Measurements from ENCODE around the gene LRWD1.
"Not testable (repeated sequence)": the region's sequence is repeated elsewhere in the genome, so short reads cannot be mapped to it uniquely, and the experiment has no call there.

Gene LRWD1

GRCh38 chr7:102468478-102469350 lies 3.9 kb downstream of the LRWD1 start:
- in situ Hi-C loops (cut with MboI; ENCODE audit: low sequenced_read_pairs), result no loop called here
- Histone ChIP-seq H3K36me3 (replicated peaks) (peaks cover 19% of the 10 kb centered on the region), H3K27me3 (ENCODE audit: low read depth) (no peaks in the 10 kb centered on the region), H3K9me3 (no peaks in the 10 kb centered on the region), H3K4me3 (no peak overlapping the region), H3K4me1 (peaks cover 8% of the 10 kb centered on the region)
- DNase-seq (ENCODE audit: low spot score in 2 of 2), result peak in 1 of 2 experiments; percentile 19

GRCh38 chr7:102469351-102469971 lies 4.7 kb downstream of the LRWD1 start:
- in situ Hi-C loops (cut with MboI; ENCODE audit: low sequenced_read_pairs), result no loop called here
- Histone ChIP-seq H3K9me3 (no peaks in the 10 kb centered on the region), H3K27me3 (ENCODE audit: low read depth) (no peaks in the 10 kb centered on the region), H3K36me3 (replicated peaks) (peaks cover 18% of the 10 kb centered on the region), H3K4me3 (no peak overlapping the region), H3K4me1 (peaks cover 8% of the 10 kb centered on the region)
- DNase-seq (ENCODE audit: low spot score in 2 of 2), result peak in 1 of 2 experiments; percentile 7

GRCh38 chr7:102469972-102470825 lies 5.4 kb downstream of the LRWD1 start:
- H3K9me3 ChIP-seq, result no peaks in the 10 kb centered on the region
- H3K36me3 ChIP-seq (replicated peaks), result peaks cover 17% of the 10 kb centered on the region
- peak in 1 of 2 experiments; percentile 8 for DNase-seq (ENCODE audit: low spot score in 2 of 2)
- H3K4me3 ChIP-seq, result no peak overlapping the region
- peaks cover 8% of the 10 kb centered on the region for H3K4me1 ChIP-seq
- H3K27me3 ChIP-seq (ENCODE audit: low read depth), result no peaks in the 10 kb centered on the region
- in situ Hi-C loops (cut with MboI; ENCODE audit: low sequenced_read_pairs), result no loop called here

- in situ Hi-C loops (cut with MboI; ENCODE audit: low sequenced_read_pairs), result no loop called here
- Histone ChIP-seq H3K4me1 (no peaks in the 10 kb centered on the region), H3K9me3 (no peaks in the 10 kb centered on the region), H3K36me3 (replicated peaks) (peaks cover 17% of the 10 kb centered on the region), H3K27me3 (ENCODE audit: low read depth) (no peaks in the 10 kb centered on the region), H3K4me3 (no peak overlapping the region)
- peak in 1 of 2 experiments; percentile 6 for DNase-seq (ENCODE audit: low spot score in 2 of 2)
Measured at GRCh38 chr7:102471791-102472125, 7.0 kb downstream of the LRWD1 start.

- in situ Hi-C loops (cut with MboI; ENCODE audit: low sequenced_read_pairs), result no loop called here
- peaks cover 17% of the 10 kb centered on the region for H3K36me3 ChIP-seq (replicated peaks)
- H3K27me3 ChIP-seq (ENCODE audit: low read depth), result no peaks in the 10 kb centered on the region
- H3K9me3 ChIP-seq, result no peaks in the 10 kb centered on the region
- H3K4me1 ChIP-seq, result no peaks in the 10 kb centered on the region
- no peak overlapping the region for H3K4me3 ChIP-seq
- peak in 1 of 2 experiments; percentile 10 for DNase-seq (ENCODE audit: low spot score in 2 of 2)
Measured at GRCh38 chr7:102472126-102473041, 7.6 kb downstream of the LRWD1 start.

GRCh38 chr7:102473271-102473991 lies 8.6 kb downstream of the LRWD1 start:
- H3K4me3 ChIP-seq, result no peak overlapping the region
- in situ Hi-C loops (cut with MboI; ENCODE audit: low sequenced_read_pairs), result no loop called here
- no peaks in the 10 kb centered on the region for H3K4me1 ChIP-seq
- no peaks in the 10 kb centered on the region for H3K27me3 ChIP-seq (ENCODE audit: low read depth)
- H3K9me3 ChIP-seq, result no peaks in the 10 kb centered on the region
- peaks cover 17% of the 10 kb centered on the region for H3K36me3 ChIP-seq (replicated peaks)
- peak in 1 of 2 experiments; percentile 5 for DNase-seq (ENCODE audit: low spot score in 2 of 2)

GRCh38 chr7:102474116-102474515 lies 9.3 kb downstream of the LRWD1 start:
- in situ Hi-C loops (cut with MboI; ENCODE audit: low sequenced_read_pairs); H3K9me3 ChIP-seq; H3K4me1 ChIP-seq; H3K27me3 ChIP-seq (ENCODE audit: low read depth); H3K4me3 ChIP-seq: not testable (repeated sequence)
- peaks cover 17% of the 10 kb centered on the region for H3K36me3 ChIP-seq (replicated peaks)
- peak in 1 of 2 experiments; percentile 4 for DNase-seq (ENCODE audit: low spot score in 2 of 2)

- peaks cover 15% of the 10 kb centered on the region for H3K36me3 ChIP-seq (replicated peaks)
- H3K4me3 ChIP-seq; in situ Hi-C loops (cut with MboI; ENCODE audit: low sequenced_read_pairs); DNase-seq (ENCODE audit: low spot score in 2 of 2); H3K4me1 ChIP-seq; H3K27me3 ChIP-seq (ENCODE audit: low read depth); H3K9me3 ChIP-seq: not testable (repeated sequence)
Measured at GRCh38 chr7:102474736-102475435, 10.1 kb downstream of the LRWD1 start.

- H3K27me3 ChIP-seq (ENCODE audit: low read depth); H3K4me1 ChIP-seq; H3K36me3 ChIP-seq (replicated peaks); in situ Hi-C loops (cut with MboI; ENCODE audit: low sequenced_read_pairs); H3K9me3 ChIP-seq: not testable (repeated sequence)
- peak; percentile 30 to 92 for DNase-seq (ENCODE audit: low spot score in 2 of 2)
- H3K4me3 ChIP-seq, result peak within 1 kb of the TSS; percentile 35
Measured at GRCh38 chr7:102478314-102479208, 13.8 kb downstream of the LRWD1 start, which contains the start of gene POLR2J. POLR2J (minus strand) TSS chr7:102478922; CDS start chr7:102478860, 62 bp downstream.

- H3K36me3 ChIP-seq (replicated peaks); in situ Hi-C loops (cut with MboI; ENCODE audit: low sequenced_read_pairs); H3K27me3 ChIP-seq (ENCODE audit: low read depth); DNase-seq (ENCODE audit: low spot score in 2 of 2); H3K9me3 ChIP-seq; H3K4me1 ChIP-seq; H3K4me3 ChIP-seq: not testable (repeated sequence)
Measured at GRCh38 chr7:102479209-102479584, 14.4 kb downstream of the LRWD1 start.

GRCh38 chr7:102479982-102480637 lies 15.3 kb downstream of the LRWD1 start:
- H3K4me3 ChIP-seq; H3K27me3 ChIP-seq (ENCODE audit: low read depth); H3K4me1 ChIP-seq; in situ Hi-C loops (cut with MboI; ENCODE audit: low sequenced_read_pairs); H3K9me3 ChIP-seq; H3K36me3 ChIP-seq (replicated peaks): not testable (repeated sequence)
- DNase-seq (ENCODE audit: low spot score in 2 of 2), result peak in 1 of 2 experiments; percentile 78

All from HAP-1 (cell line).